Calu3 (cell line): ENCODE results near the gene OR6B1. TPM values are rescaled to one million over a fixed set of nuclear protein-coding genes. Genes with fewer than 3 reads are reported as not detected.

Experiments
- Bru-seq: library from RNA; stranded (reverse); fragments of 400-500 nt; gene quantifications from one replicate; lab custom pipeline; 2021; lab: Mats Ljungman, UMichigan
- BruChase-seq, 2 experiments: library from RNA; stranded (reverse); fragments of 400-500 nt; gene quantifications; one replicate each; lab custom pipeline; 2021; lab: Mats Ljungman, UMichigan
- BruUV-seq: library from RNA; stranded (reverse); fragments of 400-500 nt; replicated peaks from 2 replicates; lab custom pipeline; 2021; lab: Mats Ljungman, UMichigan
- CTCF ChIA-PET: fragments of 300-600 bp; sonication (Branson Sonifier 250); formaldehyde crosslinking; loops from one replicate; lab custom pipeline; 2022; ENCODE audit warnings: antibody characterized with exemption; lab: Charles Lee
- DNase-seq: peaks from one replicate; pipeline ENCODE4 v3.0.0; 2022
- H3K27ac Mint-ChIP-seq: one replicate; pipeline ENCODE4 v1.8.0; 2022; ENCODE audit warnings: mixed read lengths; ENCODE audit not compliant: unreplicated experiment
- H3K27me3 Mint-ChIP-seq: one replicate; pipeline ENCODE4 v1.8.0; 2022; ENCODE audit warnings: mixed read lengths; ENCODE audit not compliant: unreplicated experiment
- H3K36me3 Mint-ChIP-seq: one replicate; pipeline ENCODE4 v1.8.0; 2022; ENCODE audit warnings: mild to moderate bottlenecking, moderate library complexity, mixed read lengths; ENCODE audit not compliant: insufficient read depth, unreplicated experiment
- H3K4me1 Mint-ChIP-seq: one replicate; pipeline ENCODE4 v1.8.0; 2022; ENCODE audit warnings: mild to moderate bottlenecking, low read depth, mixed read lengths; ENCODE audit not compliant: unreplicated experiment
- H3K4me3 Mint-ChIP-seq: one replicate; pipeline ENCODE4 v1.8.0; 2022; ENCODE audit warnings: mild to moderate bottlenecking, low read depth, moderate library complexity, mixed read lengths; ENCODE audit not compliant: unreplicated experiment
- H3K9me3 Mint-ChIP-seq: one replicate; pipeline ENCODE4 v1.8.0; 2022; ENCODE audit warnings: low read depth, mixed read lengths; ENCODE audit not compliant: unreplicated experiment
- CTCF ChIP-seq: fragments of 200-600 bp; IDR thresholded peaks from one replicate; pipeline ENCODE4 v1.8.0; 2022; ENCODE audit warnings: antibody characterized with exemption; ENCODE audit not compliant: unreplicated experiment
- intact Hi-C: fragments of 100-400 bp; cut with micrococcal nuclease; formaldehyde crosslinking; loops from one replicate; pipeline ENCODE4 v1.10.0; 2022; ENCODE audit not compliant: unreplicated experiment
- long read RNA-seq: library from polyadenylated mRNA; stranded (forward); transcript quantifications from one replicate; pipeline ENCODE4 v2.0.0, GENCODE V29; 2022
- total RNA-seq: library from RNA; stranded (reverse); gene quantifications from 2 replicates; pipeline ENCODE4 v1.2.3, GENCODE V29; 2022

OR6B1 gene
- total RNA-seq (not detected in 2 replicates), Bru-seq, nascent RNA (not detected), BruChase-seq, experiment 1, labeled RNA remaining after a 6-hour chase (not detected), BruChase-seq, experiment 2, labeled RNA remaining after a 2-hour chase (not detected)
- long read RNA-seq: 0 reads

GRCh38 chr7:144000020-144000419 lies at the start of gene OR6B1:
OR6B1 (plus strand) TSS chr7:144000320; CDS start chr7:144003997, 3,677 bp downstream.
- no peak for TF ChIP-seq CTCF
- Mint-ChIP-seq H3K4me1 (no peaks in the 10 kb centered on the region), H3K27me3 (peaks cover 25% of the 10 kb centered on the region), H3K9me3 (peaks cover 6% of the 10 kb centered on the region), H3K4me3 (no peak within 1 kb of the TSS), H3K36me3 (no peaks in the 10 kb centered on the region), H3K27ac (no peak within 1 kb of the TSS)
- intact Hi-C loops: no loop called here
- no TSS peak for BruUV-seq
- no peak for DNase-seq
- CTCF ChIA-PET: no interaction called here

GRCh38 chr7:143953421-143953820 lies 46.7 kb upstream of the OR6B1 start:
- H3K4me3 Mint-ChIP-seq: no peak overlapping the region
- BruUV-seq: no TSS peak
- H3K36me3 Mint-ChIP-seq: no peaks in the 10 kb centered on the region
- CTCF ChIA-PET: no interaction called here
- H3K27me3 Mint-ChIP-seq: peaks cover 30% of the 10 kb centered on the region
- peaks cover 7% of the 10 kb centered on the region for H3K9me3 Mint-ChIP-seq
- intact Hi-C loops: no loop called here
- H3K27ac Mint-ChIP-seq: no peak overlapping the region
- no peaks in the 10 kb centered on the region for H3K4me1 Mint-ChIP-seq
- DNase-seq: no peak
- no peak for TF ChIP-seq CTCF

GRCh38 chr7:143954135-143954534 lies 46.0 kb upstream of the OR6B1 start:
- CTCF ChIA-PET: no interaction called here
- BruUV-seq: no TSS peak
- Mint-ChIP-seq H3K36me3 (no peaks in the 10 kb centered on the region), H3K4me1 (no peaks in the 10 kb centered on the region), H3K9me3 (peaks cover 5% of the 10 kb centered on the region), H3K4me3 (no peak overlapping the region), H3K27me3 (peaks cover 28% of the 10 kb centered on the region), H3K27ac (no peak overlapping the region)
- no peak for DNase-seq
- intact Hi-C loops: no loop called here
- no peak for TF ChIP-seq CTCF

- Mint-ChIP-seq H3K27me3 (peaks cover 28% of the 10 kb centered on the region), H3K27ac (no peak within 1 kb of the TSS), H3K9me3 (peaks cover 2% of the 10 kb centered on the region), H3K4me3 (no peak within 1 kb of the TSS), H3K36me3 (no peaks in the 10 kb centered on the region), H3K4me1 (no peaks in the 10 kb centered on the region)
- CTCF ChIA-PET: no interaction called here
- BruUV-seq: no TSS peak
- no peak for TF ChIP-seq CTCF
- no peak for DNase-seq
- intact Hi-C loops: no loop called here
These were observed 45.6 kb upstream of the OR6B1 start, which contains the start of gene OR2F1 for GRCh38 chr7:143954544-143954943. OR2F1 (plus strand) TSS chr7:143954844; CDS start chr7:143959971, 5,127 bp downstream.
